ENCODE measurements around the gene RABGAP1L. TPM values are rescaled to one million over a fixed set of nuclear protein-coding genes. Genes with fewer than 3 reads are reported as not detected.
"Not testable (repeated sequence)": the region's sequence is repeated elsewhere in the genome, so short reads cannot be mapped to it uniquely, and the experiment has no call there.

The RABGAP1L gene
- total and polyA plus RNA-seq, 2 of the 8 experiments (the other 6 are each of a cell fraction or from before 2014, with no cell fraction given) = 33.3 to 156 TPM

DNA sequence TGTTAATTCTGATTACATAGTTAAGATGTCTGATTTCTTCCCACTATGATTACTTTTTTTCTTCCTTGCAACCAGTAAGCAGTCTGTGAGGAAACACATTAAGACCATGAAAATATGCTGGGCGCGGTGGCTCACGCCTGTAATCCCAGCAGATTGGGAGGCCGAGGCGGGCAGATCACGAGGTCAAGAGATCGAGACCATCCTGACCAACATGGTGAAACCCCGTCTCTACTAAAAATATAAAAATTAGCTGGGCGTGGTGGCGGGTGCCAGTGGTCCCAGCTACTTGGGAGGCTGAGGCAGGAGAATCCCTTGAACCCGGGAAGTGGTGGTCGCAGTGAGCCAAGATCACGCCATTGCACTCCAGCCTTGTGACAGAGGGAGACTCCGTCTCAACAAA, 97.1 kb downstream of the RABGAP1L start:
- H3K9ac ChIP-seq (replicated peaks in 1 of 4; ENCODE audit: extremely low read depth in 1 of 4, low read depth in 3 of 4, low read length in 3 of 4); H3K79me1 ChIP-seq (ENCODE audit: low read depth, low read length); H3K4me1 ChIP-seq (replicated peaks in 1 of 4; ENCODE audit: control insufficient read depth in 3 of 4, insufficient read depth in 4 of 4, low read length in 3 of 4); H4K20me1 ChIP-seq (replicated peaks in 1 of 2; ENCODE audit: control insufficient read depth in 1 of 2, insufficient read depth in 2 of 2, low read length in 2 of 2); H2AFZ ChIP-seq (ENCODE audit: low read length); H4K91ac ChIP-seq (replicated peaks; ENCODE audit: insufficient read length, low read length); H4K5ac ChIP-seq (ENCODE audit: insufficient read length, low read depth, low read length); H3K27me3 ChIP-seq (replicated peaks in 1 of 4; ENCODE audit: control insufficient read depth in 3 of 4, extremely low read depth in 1 of 4, insufficient read depth in 3 of 4, low read length in 3 of 4); H2BK12ac ChIP-seq (ENCODE audit: low read depth, low read length); H3K27ac ChIP-seq (ENCODE audit: low read depth, low read length); H3K23me2 ChIP-seq (ENCODE audit: low read depth, low read length); H4K8ac ChIP-seq (ENCODE audit: extremely low read depth, insufficient read depth, low read length); H2BK120ac ChIP-seq (replicated peaks; ENCODE audit: low read depth, low read length); H2BK20ac ChIP-seq (ENCODE audit: low read length); DNase-seq (ENCODE audit: low read depth in 1 of 2, low spot score in 2 of 2); H3K56ac ChIP-seq (replicated peaks; ENCODE audit: insufficient read length, low read depth, low read length); H3K4me3 ChIP-seq (ENCODE audit: extremely low read depth in 1 of 4, insufficient read depth in 2 of 4, low read depth in 3 of 4, low read length in 4 of 4); H3K9me3 ChIP-seq (ENCODE audit: insufficient read depth in 2 of 2, low read depth in 1 of 2, low read length in 1 of 2); POLR2A ChIA-PET (ENCODE audit: partially characterized antibody); FAIRE-seq; H3K18ac ChIP-seq (ENCODE audit: extremely low read depth, low read length); H2BK5ac ChIP-seq (ENCODE audit: low read depth, low read length); H3K4me2 ChIP-seq (ENCODE audit: insufficient read depth in 1 of 2, low read depth in 2 of 2, low read length in 2 of 2); H3K14ac ChIP-seq (ENCODE audit: insufficient read length); H2BK15ac ChIP-seq (ENCODE audit: low read length); H3K23ac ChIP-seq (ENCODE audit: insufficient read length); H3K36me3 ChIP-seq (ENCODE audit: control insufficient read depth in 2 of 4, insufficient read depth in 4 of 4, low read length in 3 of 4); H2AK5ac ChIP-seq (ENCODE audit: low read depth, low read length); H3K4ac ChIP-seq (replicated peaks; ENCODE audit: insufficient read length, low read depth, low read length); H3K79me2 ChIP-seq (ENCODE audit: control insufficient read depth in 1 of 2, insufficient read depth in 2 of 2, low read length in 2 of 2): not testable (repeated sequence)
- 92% methylated on average over 14 of the region's 14 CpGs; no CpG with 5 or more reads in 1 of the 2 experiments for WGBS, 2 experiments (ENCODE audit: extremely low coverage in 1 of 2, insufficient coverage in 1 of 2, insufficient read length in 1 of 2, insufficient replicate concordance in 2 of 2, low coverage in 1 of 2, low lambda C conversion rate in 2 of 2, missing lambda C conversion rate in 1 of 2)
- CTCF ChIA-PET (ENCODE audit: partially characterized antibody) = interaction anchor here (0.6 kb wide), 1 partner anchor 157 kb away, joined by 3 read pairs; no protein-coding TSS in a partner anchor

Measured in H1 (cell line).